Measurements from ENCODE around the gene GFRA4.
"Not testable (repeated sequence)": the region's sequence is repeated elsewhere in the genome, so short reads cannot be mapped to it uniquely, and the experiment has no call there.

The GFRA4 gene

DNA sequence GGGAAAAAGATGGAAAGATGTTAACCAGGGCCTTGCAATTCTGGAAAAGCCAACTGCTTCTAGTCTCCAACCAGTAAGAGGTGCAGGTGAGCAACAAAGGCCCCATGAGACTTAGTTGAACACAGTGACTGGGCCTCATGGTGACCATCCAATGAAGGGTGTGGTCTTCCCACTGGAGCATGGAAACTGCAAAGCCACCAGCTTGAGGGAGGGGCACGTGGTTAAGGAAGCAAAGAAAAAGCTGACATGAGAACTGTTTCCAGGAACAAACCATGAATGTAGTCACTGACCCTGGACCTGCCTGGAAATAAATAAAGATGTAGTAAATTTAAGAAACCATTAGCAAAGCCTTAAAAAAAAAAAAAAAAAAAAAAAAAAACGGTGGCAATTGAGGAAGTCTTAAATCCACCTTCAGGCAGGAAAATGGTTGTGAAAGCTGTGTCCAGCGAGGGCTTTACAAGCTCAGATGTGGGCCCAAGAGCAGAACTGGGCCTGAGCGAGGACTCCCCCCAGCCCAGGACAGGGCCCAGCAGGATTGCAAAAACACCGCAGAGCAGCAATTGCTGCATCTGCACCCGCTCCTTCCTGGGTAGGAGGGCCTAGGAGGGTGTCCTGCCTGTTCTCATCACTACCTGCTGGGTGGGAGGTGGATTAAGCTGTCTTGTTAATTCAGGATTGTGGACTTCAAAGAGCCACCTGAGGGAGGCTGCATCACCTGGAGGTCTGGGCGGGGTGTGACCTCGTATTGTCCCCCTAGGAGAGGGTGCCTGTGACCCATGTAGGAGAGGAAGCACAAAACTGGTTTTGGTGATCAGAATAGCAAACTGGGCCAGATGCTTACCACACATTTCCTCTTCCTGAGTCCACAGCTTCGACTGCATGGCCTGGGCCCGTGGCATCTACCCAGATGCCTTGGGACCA, 10.3 kb downstream of the GFRA4 start:
- no peak for DNase-seq

DNA sequence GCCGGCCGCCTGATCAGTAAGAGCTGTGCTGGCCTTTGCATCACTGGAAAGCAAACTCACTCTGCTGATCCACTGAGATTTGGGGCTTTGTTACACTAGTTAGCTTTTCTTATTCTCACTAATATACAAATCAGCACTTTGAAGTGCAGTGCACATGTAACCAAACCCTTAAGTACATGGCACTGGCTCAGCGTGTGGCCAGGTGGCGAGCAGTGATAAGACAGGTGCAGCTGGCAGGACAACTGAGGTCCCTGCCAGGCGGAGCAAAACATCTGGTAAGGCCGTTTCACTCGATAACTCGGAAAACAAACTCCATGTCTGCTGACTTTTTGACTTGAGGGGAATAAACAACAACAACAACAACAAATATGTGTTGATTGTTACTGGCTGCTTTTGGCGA, 11.0 kb downstream of the GFRA4 start:
- no peak for DNase-seq

DNA sequence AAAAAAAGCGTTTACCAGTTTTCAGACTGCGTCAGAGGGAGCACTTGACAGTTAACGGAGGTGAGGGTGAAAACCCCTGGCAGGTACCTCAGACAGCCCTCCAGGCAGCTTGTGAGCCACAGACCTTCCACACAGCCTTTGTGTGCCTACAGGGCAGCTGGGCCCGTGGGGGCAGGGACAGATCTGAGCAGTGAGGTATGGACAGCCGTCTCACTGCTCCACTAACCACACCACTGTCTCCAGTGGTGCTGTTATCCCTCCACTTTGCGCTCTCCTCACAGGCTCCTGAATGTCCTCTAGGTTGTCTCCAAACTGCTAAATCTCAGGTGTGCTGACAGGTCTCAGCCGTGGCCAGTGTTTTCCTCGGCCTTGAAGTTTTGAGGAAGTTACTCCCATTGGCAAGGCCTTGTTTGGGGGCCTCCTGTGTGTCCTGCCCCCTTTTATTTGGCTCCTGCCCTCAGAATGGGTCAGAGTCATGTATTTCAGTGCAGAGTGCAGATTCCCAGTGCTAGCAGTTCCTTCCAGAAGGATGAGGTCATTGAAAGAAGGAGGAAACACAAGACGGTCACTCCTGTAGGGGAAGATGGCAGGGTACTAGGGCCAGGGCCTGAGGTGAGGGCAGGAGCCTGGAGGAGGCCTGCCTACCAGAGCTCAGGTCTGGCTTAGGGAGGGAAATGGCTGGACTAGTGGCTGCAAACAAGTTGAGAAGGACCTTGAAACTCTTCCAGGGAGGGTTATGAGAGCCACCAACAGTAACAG, 11.8 kb downstream of the GFRA4 start:
- no peak for DNase-seq

DNA sequence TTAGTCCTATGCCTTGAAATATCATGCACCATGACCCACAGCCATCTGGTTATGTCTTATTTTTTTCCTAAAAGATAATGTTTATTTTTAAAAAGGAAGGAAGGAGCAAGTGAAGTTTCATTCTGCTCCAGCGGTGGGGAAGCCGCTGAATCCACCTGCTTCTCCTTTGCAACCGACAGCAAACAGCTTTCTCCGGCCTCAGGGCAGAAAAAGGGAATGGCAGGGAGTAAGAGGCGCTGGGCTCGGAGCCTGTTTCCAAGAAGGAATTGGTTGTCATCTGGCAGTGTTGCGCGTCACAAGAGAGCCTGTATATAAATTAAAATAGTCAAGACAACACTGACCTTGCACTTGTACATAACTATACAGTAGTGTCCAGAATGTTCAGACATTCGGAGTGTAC, 14.2 kb downstream of the GFRA4 start:
- DNase-seq = no peak

DNA sequence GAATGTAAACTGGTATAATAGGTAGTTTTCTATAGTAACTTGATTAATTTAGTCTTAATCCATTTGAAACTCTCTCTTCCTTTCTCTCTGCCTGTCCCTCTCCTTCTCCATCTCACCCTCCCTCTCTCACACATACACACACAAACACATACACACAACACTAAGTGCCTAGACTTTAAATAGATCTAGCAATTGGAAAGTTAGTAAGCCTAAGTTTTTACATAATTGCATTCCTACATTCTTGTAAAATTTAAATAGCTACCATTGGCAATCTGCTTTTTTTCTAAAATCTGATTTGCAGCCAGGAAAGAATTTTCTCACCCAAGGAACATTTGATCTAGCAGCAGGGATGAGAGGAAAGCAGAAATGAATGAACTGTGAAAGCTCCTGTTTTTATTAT, 15.7 kb downstream of the GFRA4 start:
- no peak for DNase-seq

DNA sequence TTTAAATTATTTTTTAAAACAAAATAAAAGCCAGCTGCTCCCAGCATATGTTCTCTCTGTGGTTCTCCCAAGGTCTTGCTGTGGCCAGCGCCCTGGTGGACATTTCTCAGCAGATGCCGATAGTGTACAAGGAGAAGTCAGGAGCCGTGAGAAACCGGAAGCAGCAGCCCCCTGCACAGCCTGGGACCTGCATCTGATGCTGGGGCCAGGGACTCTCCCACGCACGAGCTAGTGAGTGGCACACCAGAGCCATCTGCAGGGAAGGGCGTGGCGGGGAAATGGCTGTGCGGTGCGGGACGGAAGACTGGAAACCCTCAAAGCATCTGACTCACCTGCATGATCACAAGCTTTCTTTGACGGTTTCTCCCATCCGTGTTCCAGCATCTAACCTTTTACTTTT, 16.5 kb downstream of the GFRA4 start:
- no peak for DNase-seq

DNA sequence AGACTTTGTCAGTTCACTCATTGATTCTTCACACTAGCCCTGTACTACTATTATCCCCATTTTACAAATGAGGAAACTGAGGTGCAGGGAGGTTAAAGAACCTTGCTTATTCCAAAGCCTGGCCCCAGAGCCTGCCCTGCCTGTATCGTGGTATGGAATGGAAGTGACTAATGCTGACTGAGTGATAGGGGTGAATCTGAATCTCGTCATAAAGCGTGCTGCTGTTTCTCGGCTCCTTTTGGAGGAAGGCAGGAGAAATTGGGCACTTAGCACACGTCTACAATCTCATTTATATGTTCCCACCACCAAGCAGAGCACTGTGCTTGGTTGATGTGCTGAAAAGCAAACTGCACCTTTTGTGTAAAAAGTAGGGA, 17.1 kb downstream of the GFRA4 start:
- no peak for DNase-seq

DNA sequence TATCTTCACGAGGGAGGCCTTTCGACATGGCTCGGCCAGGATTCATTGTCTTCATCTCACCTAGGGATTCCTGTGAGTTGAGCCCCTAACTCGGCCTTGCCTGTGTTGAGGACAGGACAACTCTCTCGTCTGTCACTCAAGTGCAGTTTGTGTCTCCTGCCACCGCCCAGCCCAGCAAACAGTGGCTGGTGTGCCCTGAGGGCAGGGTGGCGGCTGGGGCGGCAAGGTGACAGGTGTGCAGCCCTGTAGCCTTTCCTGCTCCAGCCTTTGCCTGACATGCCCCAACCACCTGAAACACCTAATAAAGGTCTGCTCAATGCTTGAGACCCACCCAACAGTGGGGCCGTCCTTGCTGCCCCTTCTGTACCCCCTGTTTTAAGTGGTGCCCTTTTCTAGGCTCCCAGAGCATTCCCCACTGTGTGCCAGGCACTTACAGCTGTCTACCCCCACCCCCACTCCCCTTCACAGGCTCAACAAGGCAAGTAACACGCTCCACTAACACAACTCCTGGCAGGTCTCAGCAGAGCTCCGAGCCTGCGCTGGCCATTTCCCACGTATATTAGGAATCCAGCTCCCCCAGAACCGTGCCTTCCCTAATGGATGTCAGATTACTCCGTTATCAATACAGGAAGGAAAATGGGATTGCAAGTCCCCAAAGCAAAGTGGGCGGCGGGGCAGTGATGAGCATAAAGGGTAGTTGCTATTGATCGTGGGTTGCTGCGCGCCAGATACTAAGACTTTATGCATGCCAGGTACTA, 17.7 kb downstream of the GFRA4 start:
- no peak for DNase-seq

DNA sequence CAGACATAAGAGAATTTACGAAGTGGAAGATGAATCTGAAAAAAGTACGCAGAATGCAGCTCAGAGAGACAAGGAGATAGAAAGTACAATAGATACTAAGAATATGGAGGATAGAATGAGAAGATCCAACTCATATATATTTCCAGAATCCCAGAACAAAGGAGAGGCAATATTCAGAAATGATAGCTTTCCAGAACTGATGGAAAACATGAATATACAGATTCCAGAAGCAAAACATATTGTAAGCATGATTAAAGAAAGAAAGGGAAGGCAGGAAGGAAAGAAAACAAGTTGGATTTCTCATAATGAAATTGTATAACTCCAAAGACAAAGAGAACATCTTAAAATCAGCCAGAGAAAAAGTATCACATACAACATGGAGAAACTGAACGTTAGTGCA, 22.9 kb downstream of the GFRA4 start:
- DNase-seq = no peak

DNA sequence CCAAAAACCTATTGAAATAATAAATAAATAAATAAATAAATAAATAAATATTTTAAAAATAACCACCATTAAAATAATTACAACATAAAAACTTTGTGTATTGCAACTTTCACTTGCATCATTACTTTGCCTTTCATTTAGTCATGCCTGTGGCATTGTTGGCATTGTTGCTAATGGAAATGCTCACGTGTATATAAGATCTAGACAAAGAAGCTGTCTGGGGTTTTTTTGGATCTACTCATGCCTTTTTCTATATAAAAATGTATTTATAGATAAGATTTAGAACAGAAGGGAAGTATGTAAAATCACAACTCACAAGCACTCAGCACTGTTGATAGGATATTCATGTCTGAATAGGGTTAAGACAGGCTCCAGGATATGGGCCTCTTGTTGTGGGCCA, 27.9 kb downstream of the GFRA4 start:
- no peak for DNase-seq

DNA sequence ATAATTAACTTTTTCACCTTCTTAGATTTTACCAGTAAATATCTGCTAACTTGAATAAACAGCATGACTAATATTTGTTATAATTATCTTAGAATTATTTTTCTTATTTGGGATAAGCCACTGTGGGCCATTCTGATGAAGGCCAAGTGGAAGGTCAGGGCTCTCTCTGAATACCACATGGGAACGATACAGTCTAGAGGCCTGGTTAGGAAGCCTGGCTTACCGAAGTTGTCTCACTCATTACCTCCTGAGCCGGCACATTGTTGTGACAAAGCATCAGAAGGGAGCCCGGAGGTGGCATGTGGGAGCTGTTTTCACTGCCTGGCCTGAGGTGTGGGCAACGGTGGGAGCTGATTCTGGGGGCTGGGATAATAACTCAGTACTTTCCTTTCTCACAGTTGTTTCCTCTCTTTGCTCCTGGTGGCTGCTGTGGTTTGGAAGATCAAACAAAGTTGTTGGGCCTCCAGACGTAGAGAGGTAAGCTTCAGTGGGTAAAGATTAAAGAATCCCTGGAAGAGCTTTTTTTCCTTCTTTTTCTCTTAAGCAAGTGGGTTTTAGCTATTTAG, 29.2 kb downstream of the GFRA4 start:
- DNase-seq = no peak

DNA sequence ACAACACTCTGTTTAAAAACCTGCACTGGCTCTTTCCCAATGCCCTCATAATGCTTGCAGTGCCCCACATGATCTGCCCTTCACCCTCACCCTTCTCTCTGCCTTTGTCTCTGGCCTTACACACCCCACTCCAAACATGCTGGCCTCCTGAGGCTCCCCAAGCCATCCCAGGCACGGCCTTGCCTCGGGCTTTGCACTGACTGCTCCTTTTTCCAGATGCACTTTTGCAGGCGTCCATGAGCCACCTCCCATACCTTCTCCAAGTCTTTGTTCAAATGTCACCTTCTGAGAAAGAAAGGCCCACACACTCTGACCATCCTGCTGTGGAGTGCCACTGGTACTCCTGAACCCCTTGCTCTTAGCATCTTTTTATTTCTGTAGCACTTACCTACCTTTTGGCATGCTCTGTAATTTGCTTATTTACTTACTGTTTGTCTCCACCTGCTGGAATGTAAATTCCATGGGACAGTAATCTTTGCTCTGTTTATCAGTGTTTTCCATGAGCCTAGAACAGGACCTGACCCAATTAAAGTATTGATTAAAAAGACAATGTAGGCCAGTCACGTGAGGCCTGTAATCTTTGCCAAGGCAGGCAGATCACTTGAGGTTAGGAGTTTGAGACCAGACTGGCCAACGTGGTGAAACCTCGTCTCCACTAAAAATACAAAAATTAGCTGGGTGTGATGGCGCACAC, 30.7 kb downstream of the GFRA4 start:
- DNase-seq = no peak

DNA sequence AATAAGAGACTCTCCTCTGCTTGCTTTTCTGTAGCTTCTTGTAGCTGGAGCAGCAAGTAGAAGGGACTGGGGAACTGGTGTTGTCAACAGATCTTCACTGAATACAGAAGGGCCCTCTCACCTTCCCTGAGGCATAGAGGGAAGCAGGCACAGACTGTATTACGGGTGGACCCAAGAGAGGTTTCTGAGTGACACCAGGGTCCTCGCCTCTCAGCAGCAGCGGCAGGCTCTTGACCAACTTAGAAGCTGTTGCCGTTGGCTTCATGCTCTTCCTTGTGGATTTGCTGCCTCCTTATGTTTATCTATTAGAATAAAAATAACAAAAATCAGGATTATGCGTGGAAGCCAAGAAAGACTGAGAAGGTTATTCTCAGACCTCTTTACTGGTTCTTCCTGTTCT, 31.7 kb downstream of the GFRA4 start:
- no peak for DNase-seq

DNA sequence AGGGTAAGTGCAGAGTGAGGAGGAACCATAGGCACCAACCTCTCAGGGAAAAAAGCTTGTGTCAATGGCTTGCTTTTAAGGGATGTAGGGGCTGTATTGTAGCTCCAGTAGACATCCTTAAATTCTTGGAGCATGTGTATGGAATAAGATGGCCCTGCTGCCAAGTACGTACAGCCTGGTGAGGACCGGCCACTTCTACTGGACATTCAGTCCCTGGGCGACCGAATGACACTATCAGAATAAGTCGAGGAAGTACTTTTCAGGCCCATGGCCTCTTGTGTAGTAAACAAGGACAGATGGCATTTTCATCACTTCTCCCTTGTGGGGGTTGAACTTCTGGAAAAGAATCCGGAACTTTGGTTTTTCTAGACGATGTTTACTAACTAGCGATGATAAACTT, 32.8 kb downstream of the GFRA4 start:
- no peak for DNase-seq

DNA sequence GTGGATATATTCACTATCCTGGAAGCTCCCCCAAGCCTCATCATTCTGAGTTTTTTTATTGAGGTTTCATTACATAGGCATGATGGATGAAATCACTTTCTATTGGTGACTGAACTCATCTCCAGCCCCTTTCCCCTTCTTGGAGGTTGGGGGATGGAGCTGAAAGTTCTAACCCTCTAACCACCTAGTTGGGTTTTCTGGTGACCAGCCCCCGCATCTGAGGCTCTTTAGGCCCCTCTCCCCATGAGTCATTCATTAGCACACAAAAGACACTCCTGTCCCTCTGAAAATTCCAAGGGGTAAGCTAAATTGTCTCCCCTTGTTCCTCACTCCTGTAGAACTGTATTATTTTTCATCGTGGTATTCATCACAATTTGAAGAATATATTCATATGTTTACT, 33.3 kb downstream of the GFRA4 start:
- no peak for DNase-seq

DNA sequence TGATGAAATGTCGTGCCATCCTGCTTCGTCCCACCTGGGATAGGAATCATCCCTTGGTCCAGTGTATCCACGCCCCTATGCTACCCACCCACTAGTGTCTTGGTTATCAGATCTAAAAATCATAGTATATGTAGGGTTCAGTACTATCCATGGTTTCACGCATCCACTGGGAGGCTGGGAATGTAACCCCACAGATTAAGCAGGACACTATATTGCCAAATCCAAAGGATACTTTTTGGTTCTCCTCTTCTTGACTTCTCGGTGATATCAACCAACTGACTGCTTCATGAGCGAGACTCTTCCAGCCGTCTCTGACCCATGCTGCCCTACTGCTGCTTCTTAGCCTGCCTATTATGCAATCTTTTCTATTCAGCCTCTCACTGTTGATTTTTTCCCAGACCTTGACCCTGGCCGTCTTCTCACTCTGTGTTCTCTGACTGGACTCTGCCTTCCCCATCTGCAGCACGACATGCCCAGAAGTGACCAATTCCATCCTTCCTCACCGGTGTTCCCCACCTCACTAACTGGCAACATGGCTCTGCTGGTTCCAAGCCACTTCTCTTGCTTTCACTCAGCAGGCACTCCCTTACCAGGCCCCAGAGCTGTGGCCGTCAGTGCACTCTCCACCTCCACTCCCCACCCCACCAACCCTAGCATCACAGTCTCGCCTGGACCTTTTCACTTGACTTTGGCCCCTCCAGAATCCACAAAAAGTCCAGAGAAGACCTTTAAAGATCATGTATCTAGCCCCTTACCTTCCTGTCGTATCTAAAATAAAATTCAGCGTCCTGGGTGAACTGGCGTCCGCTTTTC, 34.5 kb downstream of the GFRA4 start:
- DNase-seq = no peak

DNA sequence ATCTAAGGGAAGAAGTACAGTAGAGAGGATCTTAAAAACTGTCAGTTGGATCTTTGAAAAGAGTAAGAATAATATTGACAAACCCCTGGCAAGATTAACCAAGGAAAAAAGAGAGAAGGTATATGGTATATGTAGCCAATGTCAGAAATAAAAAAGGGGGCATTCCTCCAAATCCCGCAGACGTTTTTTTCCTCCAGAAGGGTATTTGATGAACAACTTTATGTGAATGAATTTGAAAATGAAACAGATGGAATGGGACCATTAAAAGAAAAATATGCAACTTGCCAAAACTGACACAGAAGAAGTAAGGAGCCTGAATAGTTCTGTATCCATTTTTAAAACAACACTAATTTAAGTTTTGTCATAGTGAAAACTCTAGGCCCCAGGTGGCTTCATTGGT, 35.7 kb downstream of the GFRA4 start:
- DNase-seq = no peak

DNA sequence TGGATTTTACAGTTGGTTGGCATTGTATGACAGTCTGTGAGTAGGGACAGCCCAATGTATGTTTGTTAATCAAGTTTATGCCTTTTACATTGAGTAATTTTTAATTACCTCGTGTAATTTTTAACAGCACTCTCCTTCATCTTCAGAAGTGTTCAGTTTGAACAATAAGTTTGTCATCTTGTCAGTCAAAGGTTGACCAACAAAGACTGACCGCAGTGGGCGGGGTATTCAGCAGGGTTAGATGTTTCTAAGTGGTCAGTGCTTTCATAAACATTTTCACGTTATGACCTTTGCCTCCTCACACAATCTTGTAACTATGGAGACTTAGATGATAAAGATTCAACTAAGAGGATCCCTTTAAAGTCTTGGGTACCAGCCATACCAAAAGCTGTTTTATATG, 40.8 kb downstream of the GFRA4 start:
- DNase-seq = no peak

DNA sequence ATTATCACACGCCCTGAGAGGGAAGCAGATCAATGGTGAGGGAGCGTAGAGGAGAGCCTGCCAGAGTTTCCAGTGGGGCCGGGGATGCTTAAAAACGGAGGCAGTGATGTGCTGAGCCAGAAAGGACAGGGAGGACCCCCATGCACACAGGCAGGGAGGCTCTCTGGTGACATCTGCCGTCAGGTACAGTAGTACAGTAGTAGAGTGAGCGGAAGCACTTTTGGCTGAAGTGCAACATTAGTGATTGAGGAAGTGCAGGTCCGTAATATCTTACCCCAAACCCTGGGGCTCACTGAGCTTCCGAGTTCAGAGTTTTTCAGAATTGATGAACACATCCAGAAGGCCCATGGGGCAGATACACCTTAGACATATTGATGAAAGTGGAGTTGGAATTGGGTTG, 42.1 kb downstream of the GFRA4 start:
- no peak for DNase-seq

DNA sequence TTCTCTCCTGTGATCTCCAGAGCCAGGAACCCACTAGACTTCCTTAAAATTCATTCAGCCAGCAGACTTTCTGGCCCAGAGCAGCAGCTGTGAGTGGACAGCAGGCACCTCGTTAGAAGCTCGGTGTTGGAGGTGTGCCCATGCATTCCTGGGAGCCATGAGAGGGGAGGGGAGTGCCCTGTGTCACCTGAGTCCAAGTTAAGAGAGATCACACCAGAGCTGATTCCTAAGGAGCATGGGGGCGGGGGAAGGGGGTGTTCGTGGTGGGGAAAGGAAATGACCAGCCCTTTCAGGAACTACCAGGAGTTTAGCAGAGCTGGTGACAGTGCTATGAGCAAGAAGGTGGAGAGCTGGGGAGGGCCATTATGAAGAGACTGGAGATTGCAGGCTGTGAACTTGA, 46.9 kb downstream of the GFRA4 start:
- DNase-seq = no peak

DNA sequence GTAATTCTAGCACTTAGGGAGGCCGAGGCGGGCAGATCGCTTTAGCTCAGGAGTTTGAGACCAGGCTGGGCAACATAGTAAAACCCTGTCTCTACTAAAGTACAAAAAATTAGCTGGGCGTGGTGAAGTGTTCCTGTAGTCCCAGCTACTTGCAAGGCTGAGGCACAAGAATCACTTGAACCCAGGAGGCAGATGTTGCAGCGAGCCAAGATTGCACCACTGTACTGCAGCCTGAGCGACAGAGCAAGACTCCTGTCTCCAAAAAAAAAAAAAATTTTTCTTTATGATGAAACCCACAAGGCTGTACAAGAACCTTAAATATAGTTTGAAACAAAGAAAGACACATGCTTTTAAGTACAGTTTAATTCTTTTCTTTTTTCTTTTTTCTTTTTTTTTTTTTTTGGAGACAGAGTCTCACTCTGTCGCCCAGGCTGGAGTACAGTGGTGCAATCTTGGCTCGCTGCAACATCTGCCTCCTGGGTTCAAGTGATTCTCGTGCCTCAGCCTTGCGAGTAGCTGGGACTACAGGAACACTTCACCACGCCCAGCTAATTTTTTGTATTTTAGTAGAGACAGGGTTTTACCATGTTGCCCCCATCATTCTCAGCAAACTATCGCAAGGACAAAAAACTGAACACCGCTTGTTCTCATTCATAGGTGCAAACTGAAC, 47.9 kb downstream of the GFRA4 start:
- DNase-seq = not testable (repeated sequence)

All from NCI-H1417 treated with DMSO at 0.1 percent for 48 hours (cell line).